Right atrium auricular region (tissue), 2 donors: Measurements from ENCODE around the gene MAEA. TPM values are rescaled to one million over a fixed set of nuclear protein-coding genes. Genes with fewer than 3 reads are reported as not detected.

Experiments
- DNase-seq: peaks from one replicate; pipeline ENCODE4 v3.0.0-alpha.2; 2019; ENCODE audit warnings: low spot score
- H3K27ac ChIP-seq, 2 donors: fragments of 200-600 bp; sonication (generic); 1 replicate in 1 of 2; 2 replicates in 1 of 2; pipeline ENCODE4 v1.5.1; 2016 to 2019
- H3K27me3 ChIP-seq, 2 donors: fragments of 200-600 bp; sonication (generic); one replicate each; pipeline versions ENCODE4 v1.5.1 to v1.6.0; 2017 to 2019
- H3K36me3 ChIP-seq: fragments of 200-600 bp; sonication (generic); one replicate; pipeline ENCODE4 v1.5.1; 2016
- H3K4me1 ChIP-seq, 2 donors: fragments of 200-600 bp; sonication (generic); one replicate each; pipeline versions ENCODE4 v1.5.1 to v1.6.0; 2017 to 2019
- H3K4me3 ChIP-seq, 2 donors: fragments of 200-600 bp; sonication (generic); 1 replicate in 1 of 2; 2 replicates in 1 of 2; pipeline ENCODE4 v1.5.1; 2017 to 2019; ENCODE audit warnings: mild to moderate bottlenecking in 1 of 2, moderate library complexity in 1 of 2
- H3K9me3 ChIP-seq, 2 donors: fragments of 200-600 bp; sonication (generic); one replicate each; pipeline ENCODE4 v1.5.1; 2019
- CTCF ChIP-seq, 2 donors: fragments of 200-600 bp; sonication (generic); IDR thresholded peaks; one replicate each; pipeline ENCODE4 v1.5.1; 2019; ENCODE audit warnings: antibody characterized with exemption in 2 of 2
- total RNA-seq, 2 donors: library from RNA; depleted of rRNA; stranded (reverse); fragments of >200 nt; gene quantifications; one replicate each; pipeline ENCODE4 v1.1.0, GENCODE V29; 2016

Gene MAEA
- total RNA-seq, 2 donors from 2014 or later, result 46.0 to 51.7 TPM

GRCh38 chr4:1377606-1378261 is 88.0 kb downstream of the MAEA start:
- no peak overlapping the region for H3K27ac ChIP-seq
- no peak for DNase-seq
- no peaks in the 10 kb centered on the region for H3K27me3 ChIP-seq
- H3K9me3 ChIP-seq, result no peaks in the 10 kb centered on the region
- H3K4me1 ChIP-seq, result no peaks in the 10 kb centered on the region
- H3K4me3 ChIP-seq, result no peak overlapping the region
- peaks cover 15% of the 10 kb centered on the region for H3K36me3 ChIP-seq
- TF ChIP-seq CTCF (IDR thresholded peaks at IDR 0.05), result no peak

- Histone ChIP-seq H3K4me3 (no peak overlapping the region), H3K9me3 (no peaks in the 10 kb centered on the region), H3K27ac (no peak overlapping the region), H3K4me1 (no peaks in the 10 kb centered on the region), H3K36me3 (peaks cover 17% of the 10 kb centered on the region), H3K27me3 (no peaks in the 10 kb centered on the region)
- no peak for TF ChIP-seq CTCF (IDR thresholded peaks at IDR 0.05)
- no peak for DNase-seq
These were observed 89.0 kb downstream of the MAEA start for GRCh38 chr4:1378559-1379231.

- DNase-seq, result no peak
- no peaks in the 10 kb centered on the region for H3K27me3 ChIP-seq
- no peak overlapping the region for H3K27ac ChIP-seq
- no peak for TF ChIP-seq CTCF (IDR thresholded peaks at IDR 0.05)
- H3K36me3 ChIP-seq, result peaks cover 20% of the 10 kb centered on the region
- H3K4me3 ChIP-seq, result no peak overlapping the region
- no peaks in the 10 kb centered on the region for H3K4me1 ChIP-seq
- no peaks in the 10 kb centered on the region for H3K9me3 ChIP-seq
These were observed 89.7 kb downstream of the MAEA start for GRCh38 chr4:1379351-1379781.

- H3K27me3 ChIP-seq, result no peaks in the 10 kb centered on the region
- H3K4me3 ChIP-seq, result no peak overlapping the region
- no peak overlapping the region for H3K27ac ChIP-seq
- no peak for TF ChIP-seq CTCF (IDR thresholded peaks at IDR 0.05)
- no peaks in the 10 kb centered on the region for H3K4me1 ChIP-seq
- no peaks in the 10 kb centered on the region for H3K9me3 ChIP-seq
- peaks cover 20% of the 10 kb centered on the region for H3K36me3 ChIP-seq
- DNase-seq, result no peak
These were observed 90.2 kb downstream of the MAEA start for GRCh38 chr4:1379801-1380331.

- Histone ChIP-seq H3K27ac (no peak overlapping the region), H3K36me3 (peaks cover 18% of the 10 kb centered on the region), H3K9me3 (no peaks in the 10 kb centered on the region), H3K4me3 (no peak overlapping the region), H3K27me3 (no peaks in the 10 kb centered on the region), H3K4me1 (no peaks in the 10 kb centered on the region)
- no peak for DNase-seq
- TF ChIP-seq CTCF (IDR thresholded peaks at IDR 0.05), result no peak
These were observed 90.9 kb downstream of the MAEA start for GRCh38 chr4:1380368-1381151.
